Left lung (tissue), 10 donors: ENCODE results near the gene LRRC39. TPM values are rescaled to one million over a fixed set of nuclear protein-coding genes. Genes with fewer than 3 reads are reported as not detected.

ENCODE experiments used
- ATAC-seq: fragments of 200-7000 bp; cut with Tn5 transposase; one replicate; pipeline ENCODE4 v1.9.1; 2020; ENCODE audit warnings: moderate library complexity
- DNase-seq, 4 donors: peaks; one replicate each; pipeline ENCODE4 v3.0.0-alpha.2; 2013 to 2020
- H3K27ac ChIP-seq, 2 donors: fragments of 200-600 bp; sonication (generic) in 1 of 2; one replicate each; pipeline versions ENCODE4 v1.5.0 to v1.8.0; 2020 to 2021
- H3K27me3 ChIP-seq, 2 donors: fragments of 200-600 bp; sonication (generic) in 1 of 2; one replicate each; pipeline versions ENCODE4 v1.5.0 to v1.8.0; 2020 to 2021
- H3K36me3 ChIP-seq, 2 donors: fragments of 200-600 bp; sonication (generic) in 1 of 2; one replicate each; pipeline versions ENCODE4 v1.5.0 to v1.8.0; 2020 to 2021
- H3K4me1 ChIP-seq, 2 donors: fragments of 200-600 bp; one replicate each; pipeline ENCODE4 v1.8.0; 2021
- H3K4me3 ChIP-seq, 2 donors: fragments of 200-600 bp; sonication (generic) in 1 of 2; one replicate each; pipeline versions ENCODE4 v1.5.0 to v1.8.0; 2020 to 2021; ENCODE audit warnings: mild to moderate bottlenecking in 1 of 2
- H3K9me3 ChIP-seq, 2 donors: fragments of 200-600 bp; sonication (generic) in 1 of 2; one replicate each; pipeline versions ENCODE4 v1.5.0 to v1.8.0; 2020 to 2021
- intact Hi-C, 2 donors: fragments of 100-400 bp; cut with DNase I; formaldehyde crosslinking; loops; one replicate each; pipeline versions ENCODE4 v1.11.2 to v1.14.2; 2022
- polyA plus RNA-seq, 6 donors: library from polyadenylated mRNA; unstranded; fragments of 120-200 nt; gene quantifications; one replicate each; pipeline ENCODE4 v1.2.1, GENCODE V29; 2013; ENCODE audit not compliant: insufficient read length in 6 of 6
- total RNA-seq, 2 donors: library from RNA; stranded (reverse); fragmentation: NEBNext Ultra II Directional; extraction: Animal tissue kit (Norgen Biotek cat#: 25700); gene quantifications; one replicate each; pipeline ENCODE4 v1.2.1, GENCODE V29; 2021
- TF ChIP-seq, protein P1 (sequence below), 2 donors: fragments of 200-600 bp; sonication (generic) in 1 of 2; IDR thresholded peaks; one replicate each; pipeline versions ENCODE4 v1.5.0 to v1.8.0; 2021; ENCODE audit warnings: antibody characterized with exemption in 2 of 2
- donor health status: DM: no; HTN: yes; CAD: no.
- donor health status: DM: no; HTN: no; CAD: no.

Gene LRRC39
- total and polyA plus RNA-seq, 8 donors = 0.35 to 4.2 (median 3.3) TPM

DNA sequence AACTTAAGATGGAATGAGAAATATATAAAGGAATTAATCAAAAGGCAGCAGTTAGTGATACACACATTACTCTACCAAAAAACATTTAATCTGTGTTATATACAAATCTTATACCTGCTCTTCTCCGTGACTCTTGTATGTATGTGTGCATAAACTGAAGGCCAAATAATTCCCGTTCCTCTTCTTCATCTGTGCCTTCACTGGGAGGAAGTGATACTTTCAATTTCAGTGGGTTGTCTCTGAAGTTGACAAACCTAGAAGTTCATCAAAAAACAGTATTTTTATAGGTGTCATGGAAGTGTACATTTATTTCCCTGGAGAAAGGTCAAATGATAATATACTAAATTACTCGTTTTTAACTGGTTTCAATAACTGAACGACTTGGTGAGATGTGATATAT lies 25.8 kb downstream of the LRRC39 start:
- H3K4me3 ChIP-seq = no peak overlapping the region
- H3K27me3 ChIP-seq = no peaks in the 10 kb centered on the region
- DNase-seq (no peak), ATAC-seq (no peak)
- no peak overlapping the region for H3K27ac ChIP-seq
- TF ChIP-seq, protein P1, sequence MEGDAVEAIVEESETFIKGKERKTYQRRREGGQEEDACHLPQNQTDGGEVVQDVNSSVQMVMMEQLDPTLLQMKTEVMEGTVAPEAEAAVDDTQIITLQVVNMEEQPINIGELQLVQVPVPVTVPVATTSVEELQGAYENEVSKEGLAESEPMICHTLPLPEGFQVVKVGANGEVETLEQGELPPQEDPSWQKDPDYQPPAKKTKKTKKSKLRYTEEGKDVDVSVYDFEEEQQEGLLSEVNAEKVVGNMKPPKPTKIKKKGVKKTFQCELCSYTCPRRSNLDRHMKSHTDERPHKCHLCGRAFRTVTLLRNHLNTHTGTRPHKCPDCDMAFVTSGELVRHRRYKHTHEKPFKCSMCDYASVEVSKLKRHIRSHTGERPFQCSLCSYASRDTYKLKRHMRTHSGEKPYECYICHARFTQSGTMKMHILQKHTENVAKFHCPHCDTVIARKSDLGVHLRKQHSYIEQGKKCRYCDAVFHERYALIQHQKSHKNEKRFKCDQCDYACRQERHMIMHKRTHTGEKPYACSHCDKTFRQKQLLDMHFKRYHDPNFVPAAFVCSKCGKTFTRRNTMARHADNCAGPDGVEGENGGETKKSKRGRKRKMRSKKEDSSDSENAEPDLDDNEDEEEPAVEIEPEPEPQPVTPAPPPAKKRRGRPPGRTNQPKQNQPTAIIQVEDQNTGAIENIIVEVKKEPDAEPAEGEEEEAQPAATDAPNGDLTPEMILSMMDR (IDR thresholded peaks at IDR 0.05) = no peak
- peaks cover 0 to 27% of the 10 kb centered on the region in 2 donors for H3K36me3 ChIP-seq
- no peaks in the 10 kb centered on the region for H3K9me3 ChIP-seq
- intact Hi-C loops = no loop called here
- no peaks in the 10 kb centered on the region for H3K4me1 ChIP-seq

DNA sequence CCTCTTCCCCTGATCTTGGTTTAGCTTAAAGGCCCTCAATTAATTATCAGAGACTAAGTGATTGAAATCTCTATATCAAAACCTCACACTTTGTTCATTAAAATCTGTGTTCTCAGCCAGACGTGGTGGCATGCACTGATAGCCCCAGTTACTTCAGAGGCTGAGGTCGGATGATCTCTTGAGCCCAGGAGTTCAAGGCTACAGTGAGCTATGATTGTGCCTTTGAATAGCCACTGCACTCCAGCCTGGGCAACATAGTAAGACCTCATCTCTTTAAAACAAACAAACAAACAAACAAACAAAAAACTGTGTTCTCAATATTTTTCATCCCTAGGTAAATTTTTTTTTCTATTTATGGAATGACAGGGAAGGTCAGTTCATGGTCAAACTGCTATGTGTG lies 26.4 kb downstream of the LRRC39 start:
- H3K36me3 ChIP-seq = peaks cover 0 to 33% of the 10 kb centered on the region in 2 donors
- no peaks in the 10 kb centered on the region for H3K4me1 ChIP-seq
- H3K9me3 ChIP-seq = no peaks in the 10 kb centered on the region
- ATAC-seq (no peak), DNase-seq (no peak)
- H3K27ac ChIP-seq = no peak overlapping the region
- intact Hi-C loops = no loop called here
- H3K27me3 ChIP-seq = no peaks in the 10 kb centered on the region
- TF ChIP-seq, protein P1 (IDR thresholded peaks at IDR 0.05) = no peak
- no peak overlapping the region for H3K4me3 ChIP-seq

- Histone ChIP-seq H3K4me1 (no peaks in the 10 kb centered on the region), H3K27me3 (no peaks in the 10 kb centered on the region), H3K36me3 (peaks cover 0 to 70% of the 10 kb centered on the region in 2 donors), H3K9me3 (no peaks in the 10 kb centered on the region), H3K27ac (no peak overlapping the region), H3K4me3 (no peak overlapping the region)
- no peak for ATAC-seq
- no peak for DNase-seq
- TF ChIP-seq, protein P1 (IDR thresholded peaks at IDR 0.05) = no peak
- intact Hi-C loops = no loop called here
Measured at GRCh38 chr1:100147875-100148274, 30.2 kb downstream of the LRRC39 start.

GRCh38 chr1:100146958-100147357 lies 31.1 kb downstream of the LRRC39 start:
- intact Hi-C loops = no loop called here
- TF ChIP-seq, protein P1 (IDR thresholded peaks at IDR 0.05) = no peak
- DNase-seq (no peak), ATAC-seq (no peak)
- Histone ChIP-seq H3K36me3 (peaks cover 0 to 78% of the 10 kb centered on the region in 2 donors), H3K4me3 (no peak overlapping the region), H3K27me3 (no peaks in the 10 kb centered on the region), H3K27ac (no peak overlapping the region), H3K4me1 (no peaks in the 10 kb centered on the region), H3K9me3 (no peaks in the 10 kb centered on the region)

DNA sequence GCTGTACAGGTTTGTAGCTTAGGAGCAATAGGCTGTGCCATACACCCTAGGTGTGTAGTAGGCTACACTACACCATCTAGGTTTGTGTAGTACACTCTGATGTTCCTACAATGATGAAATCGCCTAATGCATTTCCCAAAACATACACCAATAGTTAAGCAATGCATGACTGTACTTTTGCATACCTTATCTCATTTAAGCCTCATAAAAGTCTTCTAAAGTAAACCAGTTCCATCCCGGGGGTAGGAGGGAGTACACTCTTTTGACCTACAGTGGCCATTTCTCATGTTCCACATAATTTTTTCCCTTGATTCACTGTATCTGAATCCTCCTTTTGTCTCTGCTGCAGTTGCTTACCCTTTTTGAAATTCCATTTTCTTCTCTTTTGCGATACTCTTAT lies 32.9 kb downstream of the LRRC39 start:
- Histone ChIP-seq H3K4me3 (no peak overlapping the region), H3K9me3 (no peaks in the 10 kb centered on the region), H3K27me3 (no peaks in the 10 kb centered on the region), H3K27ac (no peak overlapping the region), H3K36me3 (peaks cover 4 to 97% of the 10 kb centered on the region in 2 donors), H3K4me1 (no peaks in the 10 kb centered on the region)
- TF ChIP-seq, protein P1 (IDR thresholded peaks at IDR 0.05) = no peak
- intact Hi-C loops = no loop called here
- ATAC-seq = no peak
- DNase-seq = no peak
